ENCODE data around the gene CCDC88A. TPM values are rescaled to one million over a fixed set of nuclear protein-coding genes. Genes with fewer than 3 reads are reported as not detected.
A peak's percentile ranks its signal among the peaks of the same experiment; 100 is the strongest.
"Not testable (repeated sequence)": the region's sequence is repeated elsewhere in the genome, so short reads cannot be mapped to it uniquely, and the experiment has no call there.

CCDC88A gene
- total RNA-seq, 1 donor from 2014 or later = 48.5 TPM

GRCh38 chr2:55279214-55279835 is 140.3 kb downstream of the CCDC88A start:
- H3K4me1 ChIP-seq (ENCODE audit: control insufficient read depth in 3 of 3, insufficient read depth in 3 of 3, low read length in 3 of 3) = peaks cover 8 to 12% (median 11%) of the 10 kb centered on the region in 3 donors
- H3K27me3 ChIP-seq (ENCODE audit: control insufficient read depth in 3 of 3, insufficient read depth in 3 of 3, low read length in 3 of 3); H3K27ac ChIP-seq (ENCODE audit: low read depth, low read length); H3K4me3 ChIP-seq (ENCODE audit: low read length in 3 of 3); H3K9me3 ChIP-seq (ENCODE audit: control insufficient read depth in 3 of 3, low read length in 3 of 3); H3K9ac ChIP-seq (ENCODE audit: low read depth in 1 of 3, low read length in 3 of 3); H3K36me3 ChIP-seq (ENCODE audit: control insufficient read depth in 3 of 3, insufficient read depth in 3 of 3, low read length in 3 of 3): not testable (repeated sequence)

DNA sequence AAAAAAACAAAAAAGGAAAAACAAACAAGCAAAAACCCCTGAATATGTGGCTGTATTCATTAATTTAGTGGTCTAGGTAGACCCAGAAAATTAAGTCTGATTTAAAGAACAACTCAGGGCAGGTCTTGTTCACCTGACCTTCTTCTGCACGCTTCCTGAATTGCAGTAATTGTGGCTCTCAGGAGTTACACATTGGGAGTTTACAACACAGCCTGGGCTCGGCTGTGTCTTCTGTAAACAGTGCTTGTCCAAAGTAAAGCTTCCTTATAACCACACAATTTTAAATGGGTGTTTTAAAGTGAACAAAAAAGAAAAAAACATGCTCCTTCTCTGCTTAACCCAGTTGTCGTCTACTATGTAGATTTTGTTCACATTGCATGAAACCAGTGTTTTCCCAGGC is 142.3 kb downstream of the CCDC88A start:
- Histone ChIP-seq H3K36me3 (ENCODE audit: control insufficient read depth in 3 of 3, insufficient read depth in 3 of 3, low read length in 3 of 3) (no peaks in the 10 kb centered on the region), H3K4me3 (ENCODE audit: low read length in 3 of 3) (no peak overlapping the region), H3K27ac (ENCODE audit: low read depth, low read length) (no peak overlapping the region), H3K9ac (ENCODE audit: low read depth in 1 of 3, low read length in 3 of 3) (no peak overlapping the region), H3K9me3 (ENCODE audit: control insufficient read depth in 3 of 3, low read length in 3 of 3) (no peaks in the 10 kb centered on the region), H3K4me1 (ENCODE audit: control insufficient read depth in 3 of 3, insufficient read depth in 3 of 3, low read length in 3 of 3) (peaks cover 0 to 4% (median 4%) of the 10 kb centered on the region in 3 donors), H3K27me3 (ENCODE audit: control insufficient read depth in 3 of 3, insufficient read depth in 3 of 3, low read length in 3 of 3) (no peaks in the 10 kb centered on the region)

DNA sequence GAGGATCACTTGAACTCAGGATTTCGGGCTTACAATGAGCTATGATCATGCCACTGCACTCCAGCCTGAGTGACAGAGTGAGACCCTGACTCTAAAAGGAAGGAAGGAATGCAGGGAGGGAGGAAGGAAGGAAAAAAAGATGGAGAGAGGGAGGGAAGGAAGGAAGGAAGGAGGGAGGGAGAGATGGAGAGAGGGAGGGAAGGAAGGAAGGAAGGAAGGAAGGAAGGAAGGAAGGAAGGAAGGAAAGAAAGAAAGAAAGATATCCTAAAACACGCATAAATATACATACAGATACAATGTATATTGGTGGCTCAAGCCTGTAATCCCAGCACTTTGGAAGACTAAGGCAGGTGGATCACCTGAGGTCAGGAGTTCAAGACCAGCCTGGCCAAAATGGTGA is 145.3 kb downstream of the CCDC88A start:
- not testable (repeated sequence) for H3K36me3 ChIP-seq (ENCODE audit: control insufficient read depth in 3 of 3, insufficient read depth in 3 of 3, low read length in 3 of 3); H3K4me3 ChIP-seq (ENCODE audit: low read length in 3 of 3); H3K4me1 ChIP-seq (ENCODE audit: control insufficient read depth in 3 of 3, insufficient read depth in 3 of 3, low read length in 3 of 3); H3K27me3 ChIP-seq (ENCODE audit: control insufficient read depth in 3 of 3, insufficient read depth in 3 of 3, low read length in 3 of 3); H3K9me3 ChIP-seq (ENCODE audit: control insufficient read depth in 3 of 3, low read length in 3 of 3); H3K9ac ChIP-seq (ENCODE audit: low read depth in 1 of 3, low read length in 3 of 3); H3K27ac ChIP-seq (ENCODE audit: low read depth, low read length)

DNA sequence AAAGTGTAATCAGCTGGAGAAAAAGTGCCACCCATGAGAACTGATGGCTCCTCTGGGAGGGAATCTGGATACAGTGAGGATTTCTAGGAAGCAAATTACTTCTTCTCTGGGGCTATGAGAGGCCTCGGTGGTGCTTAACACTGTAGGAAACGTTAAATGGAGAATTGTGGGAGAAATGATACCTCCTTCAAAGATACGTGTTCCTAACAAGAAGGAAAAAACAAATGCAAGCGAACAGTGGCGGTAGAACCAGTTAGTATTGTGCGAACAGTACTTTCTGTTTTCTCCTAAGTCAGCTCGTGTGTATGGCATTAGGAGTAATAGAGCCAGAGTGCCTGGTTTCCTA is 150.0 kb downstream of the CCDC88A start:
- Histone ChIP-seq H3K27me3 (ENCODE audit: control insufficient read depth in 3 of 3, insufficient read depth in 3 of 3, low read length in 3 of 3) (no peaks in the 10 kb centered on the region), H3K27ac (ENCODE audit: low read depth, low read length) (peak overlapping the region; percentile 83), H3K4me1 (ENCODE audit: control insufficient read depth in 3 of 3, insufficient read depth in 3 of 3, low read length in 3 of 3) (peaks cover 0 to 14% (median 11%) of the 10 kb centered on the region in 3 donors), H3K4me3 (ENCODE audit: low read length in 3 of 3) (peak overlapping the region; percentile 87 to 100 (median 98)), H3K9ac (ENCODE audit: low read depth in 1 of 3, low read length in 3 of 3) (peak overlapping the region; percentile 88 to 98 (median 89)), H3K36me3 (ENCODE audit: control insufficient read depth in 3 of 3, insufficient read depth in 3 of 3, low read length in 3 of 3) (peaks cover 5 to 11% (median 6%) of the 10 kb centered on the region in 3 donors), H3K9me3 (ENCODE audit: control insufficient read depth in 3 of 3, low read length in 3 of 3) (no peaks in the 10 kb centered on the region)

- Histone ChIP-seq H3K4me1 (ENCODE audit: control insufficient read depth in 3 of 3, insufficient read depth in 3 of 3, low read length in 3 of 3) (peaks cover 0 to 14% (median 11%) of the 10 kb centered on the region in 3 donors), H3K27ac (ENCODE audit: low read depth, low read length) (peak within 1 kb of the TSS; percentile 83), H3K36me3 (ENCODE audit: control insufficient read depth in 3 of 3, insufficient read depth in 3 of 3, low read length in 3 of 3) (peaks cover 5 to 16% (median 9%) of the 10 kb centered on the region in 3 donors), H3K9ac (ENCODE audit: low read depth in 1 of 3, low read length in 3 of 3) (peak within 1 kb of the TSS; percentile 88 to 98 (median 96)), H3K9me3 (ENCODE audit: control insufficient read depth in 3 of 3, low read length in 3 of 3) (no peaks in the 10 kb centered on the region), H3K27me3 (ENCODE audit: control insufficient read depth in 3 of 3, insufficient read depth in 3 of 3, low read length in 3 of 3) (no peaks in the 10 kb centered on the region), H3K4me3 (ENCODE audit: low read length in 3 of 3) (peak within 1 kb of the TSS; percentile 87 to 100 (median 98))
These were observed 150.6 kb downstream of the CCDC88A start, which contains the start of gene MTIF2 for GRCh38 chr2:55268907-55269644. MTIF2 (minus strand) TSS chr2:55269231; CDS start chr2:55263858, 5,373 bp downstream.

GRCh38 chr2:55268288-55268906 is 151.3 kb downstream of the CCDC88A start:
- Histone ChIP-seq H3K27ac (ENCODE audit: low read depth, low read length) (peak overlapping the region; percentile 83), H3K36me3 (ENCODE audit: control insufficient read depth in 3 of 3, insufficient read depth in 3 of 3, low read length in 3 of 3) (peaks cover 9 to 23% (median 16%) of the 10 kb centered on the region in 3 donors), H3K4me3 (ENCODE audit: low read length in 3 of 3) (peak overlapping the region; percentile 87 to 100 (median 98)), H3K4me1 (ENCODE audit: control insufficient read depth in 3 of 3, insufficient read depth in 3 of 3, low read length in 3 of 3) (peaks cover 0 to 14% (median 11%) of the 10 kb centered on the region in 3 donors), H3K9me3 (ENCODE audit: control insufficient read depth in 3 of 3, low read length in 3 of 3) (no peaks in the 10 kb centered on the region), H3K9ac (ENCODE audit: low read depth in 1 of 3, low read length in 3 of 3) (peak overlapping the region; percentile 88 to 98 (median 96)), H3K27me3 (ENCODE audit: control insufficient read depth in 3 of 3, insufficient read depth in 3 of 3, low read length in 3 of 3) (no peaks in the 10 kb centered on the region)

- not testable (repeated sequence) for H3K27ac ChIP-seq (ENCODE audit: low read depth, low read length); H3K9ac ChIP-seq (ENCODE audit: low read depth in 1 of 3, low read length in 3 of 3); H3K9me3 ChIP-seq (ENCODE audit: control insufficient read depth in 3 of 3, low read length in 3 of 3); H3K4me1 ChIP-seq (ENCODE audit: control insufficient read depth in 3 of 3, insufficient read depth in 3 of 3, low read length in 3 of 3); H3K27me3 ChIP-seq (ENCODE audit: control insufficient read depth in 3 of 3, insufficient read depth in 3 of 3, low read length in 3 of 3); H3K4me3 ChIP-seq (ENCODE audit: low read length in 3 of 3)
- H3K36me3 ChIP-seq (ENCODE audit: control insufficient read depth in 3 of 3, insufficient read depth in 3 of 3, low read length in 3 of 3) = peaks cover 19 to 39% (median 32%) of the 10 kb centered on the region in 3 donors
These were observed 160.1 kb downstream of the CCDC88A start for GRCh38 chr2:55259586-55259985.

GRCh38 chr2:55252832-55253231 is 166.8 kb downstream of the CCDC88A start:
- Histone ChIP-seq H3K4me1 (ENCODE audit: control insufficient read depth in 3 of 3, insufficient read depth in 3 of 3, low read length in 3 of 3) (no peaks in the 10 kb centered on the region), H3K9ac (ENCODE audit: low read depth in 1 of 3, low read length in 3 of 3) (no peak overlapping the region), H3K27me3 (ENCODE audit: control insufficient read depth in 3 of 3, insufficient read depth in 3 of 3, low read length in 3 of 3) (no peaks in the 10 kb centered on the region), H3K9me3 (ENCODE audit: control insufficient read depth in 3 of 3, low read length in 3 of 3) (no peaks in the 10 kb centered on the region), H3K27ac (ENCODE audit: low read depth, low read length) (no peak overlapping the region), H3K36me3 (ENCODE audit: control insufficient read depth in 3 of 3, insufficient read depth in 3 of 3, low read length in 3 of 3) (peaks cover 25 to 53% (median 44%) of the 10 kb centered on the region in 3 donors), H3K4me3 (ENCODE audit: low read length in 3 of 3) (no peak overlapping the region)

- no peak overlapping the region for H3K4me3 ChIP-seq (ENCODE audit: low read length in 3 of 3)
These were observed 172.6 kb downstream of the CCDC88A start for GRCh38 chr2:55247025-55247424.

GRCh38 chr2:55245411-55245810 is 174.2 kb downstream of the CCDC88A start:
- no peak overlapping the region for H3K4me3 ChIP-seq (ENCODE audit: low read length in 3 of 3)
- H3K36me3 ChIP-seq (ENCODE audit: control insufficient read depth in 3 of 3, insufficient read depth in 3 of 3, low read length in 3 of 3) = peaks cover 28 to 64% (median 48%) of the 10 kb centered on the region in 3 donors
- no peak overlapping the region for H3K9ac ChIP-seq (ENCODE audit: low read depth in 1 of 3, low read length in 3 of 3)
- H3K4me1 ChIP-seq (ENCODE audit: control insufficient read depth in 3 of 3, insufficient read depth in 3 of 3, low read length in 3 of 3) = no peaks in the 10 kb centered on the region
- no peaks in the 10 kb centered on the region for H3K9me3 ChIP-seq (ENCODE audit: control insufficient read depth in 3 of 3, low read length in 3 of 3)
- H3K27ac ChIP-seq (ENCODE audit: low read depth, low read length) = no peak overlapping the region
- no peaks in the 10 kb centered on the region for H3K27me3 ChIP-seq (ENCODE audit: control insufficient read depth in 3 of 3, insufficient read depth in 3 of 3, low read length in 3 of 3)

More at GRCh38 chr2:55247025-55247424, 172.6 kb downstream of the CCDC88A start:
- Histone ChIP-seq H3K4me1 (ENCODE audit: control insufficient read depth in 3 of 3, insufficient read depth in 3 of 3, low read length in 3 of 3) (no peaks in the 10 kb centered on the region), H3K36me3 (ENCODE audit: control insufficient read depth in 3 of 3, insufficient read depth in 3 of 3, low read length in 3 of 3) (peaks cover 34 to 64% (median 54%) of the 10 kb centered on the region in 3 donors), H3K27ac (ENCODE audit: low read depth, low read length) (no peak overlapping the region), H3K27me3 (ENCODE audit: control insufficient read depth in 3 of 3, insufficient read depth in 3 of 3, low read length in 3 of 3) (no peaks in the 10 kb centered on the region), H3K9me3 (ENCODE audit: control insufficient read depth in 3 of 3, low read length in 3 of 3) (no peaks in the 10 kb centered on the region), H3K9ac (ENCODE audit: low read depth in 1 of 3, low read length in 3 of 3) (no peak overlapping the region)

All from skeletal muscle tissue (tissue), 4 donors.